ENCODE data around the gene UBXN10.

Gene UBXN10

GRCh38 chr1:20185834-20186782 lies at the start of gene UBXN10, which contains the start of gene PLA2G2C:
Gene UBXN10 (plus strand): TSS chr1:20186096. CDS start chr1:20190562, 4,466 bp downstream.
Gene PLA2G2C (minus strand): TSS chr1:20186518. CDS start chr1:20177363, 9,155 bp downstream.
- no peak for DNase-seq

GRCh38 chr1:20136249-20136648 lies 49.6 kb upstream of the UBXN10 start:
- DNase-seq, result no peak

- no peak for DNase-seq
Measured at GRCh38 chr1:20137055-20137454, 48.8 kb upstream of the UBXN10 start.

GRCh38 chr1:20137604-20138003 lies 48.3 kb upstream of the UBXN10 start:
- DNase-seq, result no peak

- DNase-seq, result no peak
Measured at GRCh38 chr1:20138346-20138745, 47.5 kb upstream of the UBXN10 start.

GRCh38 chr1:20138961-20139550 lies 46.8 kb upstream of the UBXN10 start, which contains the start of gene PLA2G2F:
Gene PLA2G2F (plus strand): TSS chr1:20139323. CDS start chr1:20139428, 105 bp downstream.
- no peak for DNase-seq

- DNase-seq, result no peak
Measured at GRCh38 chr1:20139776-20140612, 45.9 kb upstream of the UBXN10 start.

GRCh38 chr1:20141001-20141400 lies 44.9 kb upstream of the UBXN10 start:
- DNase-seq, result no peak

- no peak for DNase-seq
Measured at GRCh38 chr1:20141466-20141865, 44.4 kb upstream of the UBXN10 start.

GRCh38 chr1:20142001-20142710 lies 43.7 kb upstream of the UBXN10 start:
- no peak for DNase-seq

GRCh38 chr1:20143318-20143717 lies 42.6 kb upstream of the UBXN10 start:
- DNase-seq, result no peak

GRCh38 chr1:20143734-20144565 lies 41.9 kb upstream of the UBXN10 start:
- DNase-seq, result no peak

GRCh38 chr1:20147846-20148570 lies 37.9 kb upstream of the UBXN10 start:
- no peak for DNase-seq

- no peak for DNase-seq
Measured at GRCh38 chr1:20148571-20149500, 37.1 kb upstream of the UBXN10 start.

- DNase-seq, result no peak
Measured at GRCh38 chr1:20149601-20150325, 36.1 kb upstream of the UBXN10 start.

GRCh38 chr1:20150326-20150705 lies 35.6 kb upstream of the UBXN10 start:
- no peak for DNase-seq

- DNase-seq, result no peak
Measured at GRCh38 chr1:20150969-20151368, 34.9 kb upstream of the UBXN10 start.

GRCh38 chr1:20151906-20152598 lies 33.8 kb upstream of the UBXN10 start:
- peak; percentile 67 to 77 for DNase-seq
